IMR-90 (cell line): ENCODE data around the gene DNAJC17. TPM values are rescaled to one million over a fixed set of nuclear protein-coding genes. Genes with fewer than 3 reads are reported as not detected.
A peak's percentile ranks its signal among the peaks of the same experiment; 100 is the strongest.

Experiments
- ATAC-seq: fragments of 200-7000 bp; cut with Tn5 transposase; 2 replicates; pipeline ENCODE4 v1.9.1; 2020; ENCODE audit warnings: low read depth, mild to moderate bottlenecking, moderate library complexity
- BruUV-seq: library from RNA; stranded (reverse); fragments of 400-500 nt; replicated peaks from 2 replicates; lab custom pipeline; 2021; lab: Mats Ljungman, UMichigan
- CTCF ChIA-PET: fragments of 300-600 bp; formaldehyde crosslinking; extraction: SDS; loops from one replicate; lab custom pipeline; 2021; ENCODE audit warnings: antibody characterized with exemption; lab: Yijun Ruan, JAX
- POLR2A ChIA-PET: fragments of 300-600 bp; sonication (Branson Sonifier 250); formaldehyde crosslinking; loops from one replicate; lab custom pipeline; 2022; ENCODE audit warnings: antibody characterized with exemption; ENCODE audit not compliant: unreplicated experiment; lab: Charles Lee
- DNase-seq: peaks from one replicate; pipeline ENCODE4 v3.0.0; 2013
- H2AFZ ChIP-seq: replicated peaks from 2 replicates; pipeline ENCODE3; 2013; ENCODE audit warnings: low read length, mild to moderate bottlenecking; ENCODE audit not compliant: poor library complexity
- H2AK5ac ChIP-seq: 2 replicates; pipeline ENCODE4 v1.6.1; 2013; ENCODE audit warnings: low read depth, low read length, inconsistent platforms
- H2AK9ac ChIP-seq: replicated peaks from 2 replicates; pipeline ENCODE3; 2013; ENCODE audit warnings: mild to moderate bottlenecking, low read depth, low read length, moderate library complexity; ENCODE audit not compliant: poor library complexity
- H2BK120ac ChIP-seq: 2 replicates; pipeline ENCODE4 v1.6.1; 2013; ENCODE audit warnings: low read depth, low read length, inconsistent platforms
- H2BK15ac ChIP-seq: 3 replicates; pipeline ENCODE4 v1.6.1; 2013; ENCODE audit warnings: low read depth, low read length, inconsistent platforms
- H2BK20ac ChIP-seq: 2 replicates; pipeline ENCODE4 v1.6.1; 2013; ENCODE audit warnings: low read depth, mild to moderate bottlenecking, inconsistent platforms, low read length, moderate library complexity
- H2BK5ac ChIP-seq: 2 replicates; pipeline ENCODE4 v1.6.1; 2013; ENCODE audit warnings: mild to moderate bottlenecking, low read depth, low read length, inconsistent platforms; ENCODE audit not compliant: poor library complexity, severe bottlenecking
- H3K14ac ChIP-seq: replicated peaks from 2 replicates; pipeline ENCODE4 v1.6.1; 2013; ENCODE audit warnings: low read depth, low read length, inconsistent platforms
- H3K18ac ChIP-seq: 2 replicates; pipeline ENCODE4 v1.6.1; 2013; ENCODE audit warnings: low read depth, low read length, control low read depth
- H3K23ac ChIP-seq: 2 replicates; pipeline ENCODE4 v1.6.1; 2013; ENCODE audit warnings: low read depth, low read length, inconsistent platforms
- H3K27ac ChIP-seq: 2 replicates; pipeline ENCODE4 v1.5.1; 2013; ENCODE audit warnings: mild to moderate bottlenecking, control low read depth, low read length; ENCODE audit not compliant: insufficient read depth
- H3K27me3 ChIP-seq: 2 replicates; pipeline ENCODE4 v1.6.1; 2013; ENCODE audit warnings: low read length; ENCODE audit not compliant: control insufficient read depth, insufficient read depth
- H3K36me3 ChIP-seq: 2 replicates; pipeline ENCODE4 v1.6.1; 2013; ENCODE audit warnings: low read length, mixed read lengths; ENCODE audit not compliant: control insufficient read depth, insufficient read depth
- H3K4ac ChIP-seq: 2 replicates; pipeline ENCODE4 v1.6.1; 2013; ENCODE audit warnings: low read depth, low read length, inconsistent platforms
- H3K4me1 ChIP-seq: 2 replicates; pipeline ENCODE4 v1.6.1; 2013; ENCODE audit warnings: low read length, mixed read lengths; ENCODE audit not compliant: control insufficient read depth, insufficient read depth
- H3K4me2 ChIP-seq: 2 replicates; pipeline ENCODE4 v1.6.1; 2013; ENCODE audit warnings: low read depth, mild to moderate bottlenecking, control low read depth, low read length, moderate library complexity
- H3K4me3 ChIP-seq: 2 replicates; pipeline ENCODE4 v1.5.1; 2013; ENCODE audit warnings: low read depth, mild to moderate bottlenecking, control low read depth, low read length, moderate library complexity; ENCODE audit not compliant: insufficient read depth
- H3K56ac ChIP-seq: 2 replicates; pipeline ENCODE4 v1.6.1; 2013; ENCODE audit warnings: low read length, inconsistent platforms; ENCODE audit not compliant: insufficient read depth; ENCODE audit errors: extremely low read depth
- H3K79me1 ChIP-seq, 2 experiments: 2 replicates each; pipeline ENCODE4 v1.6.1; 2013; ENCODE audit warnings: low read length in 2 of 2, inconsistent platforms in 1 of 2, low read depth in 1 of 2
- H3K9ac ChIP-seq: 2 replicates; pipeline ENCODE4 v1.6.1; 2013; ENCODE audit warnings: low read depth, low read length, control low read depth
- H3K9me1 ChIP-seq: 2 replicates; pipeline ENCODE4 v1.6.1; 2013; ENCODE audit warnings: low read length, inconsistent platforms; ENCODE audit not compliant: insufficient read depth
- H3K9me3 ChIP-seq: 2 replicates; pipeline ENCODE4 v1.6.1; 2013; ENCODE audit warnings: low read length; ENCODE audit not compliant: control insufficient read depth, insufficient read depth
- H4K20me1 ChIP-seq: 2 replicates; pipeline ENCODE4 v1.6.1; 2013; ENCODE audit warnings: low read length, inconsistent platforms; ENCODE audit not compliant: insufficient read depth
- H4K5ac ChIP-seq: 2 replicates; pipeline ENCODE4 v1.6.1; 2013; ENCODE audit warnings: mild to moderate bottlenecking, low read depth, low read length, control low read depth
- H4K8ac ChIP-seq, 2 experiments: 2 replicates each; pipeline ENCODE4 v1.6.1; 2013; ENCODE audit warnings: low read depth in 2 of 2, low read length in 2 of 2, control low read depth in 1 of 2, inconsistent platforms in 1 of 2
- H4K91ac ChIP-seq: 2 replicates; pipeline ENCODE4 v1.6.1; 2013; ENCODE audit warnings: low read depth, low read length, inconsistent platforms; ENCODE audit not compliant: insufficient read depth
- CEBPB ChIP-seq: IDR thresholded peaks from 2 replicates; pipeline ENCODE4 v1.6.1; 2012; ENCODE audit warnings: low read depth, low read length, improper control_type of control experiment
- CHD1 ChIP-seq: IDR thresholded peaks from 2 replicates; pipeline ENCODE4 v1.6.1; 2012; ENCODE audit warnings: low read depth, low read length, improper control_type of control experiment
- WGBS, 2 experiments: methylation state at CpG; one replicate each; pipeline versions ENCODE4 v1.1.5 to v1.1.7; 2013; ENCODE audit warnings: missing lambda C conversion rate in 2 of 2; ENCODE audit not compliant: insufficient read length in 1 of 2; ENCODE audit errors: extremely low coverage in 2 of 2; 5-methylcytosine and 5-hydroxymethylcytosine counted together
- dilution Hi-C: fragments of 300-500 bp; cut with HindIII; formaldehyde crosslinking; loops from one replicate; pipeline ENCODE4 v1.14.3; 2018; ENCODE audit warnings: low sequenced_read_pairs; ENCODE audit not compliant: unreplicated experiment
- in situ Hi-C: fragments of 300-500 bp; cut with MboI; formaldehyde crosslinking; loops from 3 replicates; pipeline ENCODE4 v1.14.3; 2019; ENCODE audit warnings: low sequenced_read_pairs, inconsistent platforms, mixed read lengths
- intact Hi-C: fragments of 100-400 bp; cut with micrococcal nuclease; formaldehyde crosslinking; loops from 2 replicates; pipeline ENCODE4 v1.10.0; 2022
- polyA plus RNA-seq, 3 experiments: library from polyadenylated mRNA; depleted of rRNA; stranded (reverse); fragments of >200 nt; gene quantifications; 2 replicates each; pipeline ENCODE4 v1.2.3, GENCODE V29; 2012; ENCODE audit warnings: low replicate concordance in 1 of 3
- total RNA-seq: library from RNA; depleted of rRNA; stranded (reverse); fragments of >200 nt; gene quantifications from 2 replicates; pipeline ENCODE4 v1.2.3, GENCODE V29; 2012

The DNAJC17 gene
- total and polyA plus RNA-seq, 2 of the 4 experiments (the other 2 are of a cell fraction) = 58.6 to 107 TPM

- H3K14ac ChIP-seq = no peak overlapping the region; the same call in 1 of the 2 replicates
- H4K20me1 ChIP-seq = peaks cover 46% of the 10 kb centered on the region
- no TSS peak for BruUV-seq
- H3K27me3 ChIP-seq = no peaks in the 10 kb centered on the region
- peaks cover 5% of the 10 kb centered on the region; the same call in 1 of the 2 replicates for H3K9me1 ChIP-seq
- no peak overlapping the region for H3K9ac ChIP-seq
- dilution Hi-C loops = no loop called here
- peaks cover 46 to 68% of the 10 kb centered on the region in 2 experiments for H3K79me1 ChIP-seq
- no peak overlapping the region for H2BK5ac ChIP-seq
- 0 out of 2 replicates have a peak, but pooled peaks have one; percentile 15 for ATAC-seq
- DNase-seq = peak; percentile 62
- no peak overlapping the region for H2BK20ac ChIP-seq
- no peak overlapping the region for H3K23ac ChIP-seq
- H3K18ac ChIP-seq = no peak overlapping the region
- TF ChIP-seq CEBPB (peak; percentile 88), CHD1 (no peak)
- no peak overlapping the region for H2AFZ ChIP-seq
- H4K8ac ChIP-seq = no peak overlapping the region
- peaks cover 2% of the 10 kb centered on the region; the same call in 1 of the 2 replicates for H3K36me3 ChIP-seq
- H2AK5ac ChIP-seq = no peak overlapping the region
- no peak overlapping the region for H3K27ac ChIP-seq
- intact Hi-C loops = no loop called here
- H2AK9ac ChIP-seq = no peak overlapping the region
- H3K56ac ChIP-seq = no peak overlapping the region
- H3K4me2 ChIP-seq = peak overlapping the region; percentile 4; the same call in 1 of the 2 replicates
- H3K9me3 ChIP-seq = no peaks in the 10 kb centered on the region
- ChIA-PET POLR2A (no interaction called here), CTCF (no interaction called here)
- H4K5ac ChIP-seq = no peak overlapping the region
- H3K4me3 ChIP-seq = no peak overlapping the region
- in situ Hi-C loops = no loop called here
- no peak overlapping the region for H2BK15ac ChIP-seq
- peaks cover 10% of the 10 kb centered on the region for H3K4me1 ChIP-seq
- no peak overlapping the region for H2BK120ac ChIP-seq
- H3K4ac ChIP-seq = no peak overlapping the region
- WGBS, 2 experiments = no CpG with 5 or more reads among the region's 4 CpGs
- no peak overlapping the region for H4K91ac ChIP-seq
Measured at GRCh38 chr15:40787344-40787841, 19.9 kb downstream of the DNAJC17 start.
